Peyer's patch (tissue), 4 donors: ENCODE measurements around the gene GNG10. TPM values are rescaled to one million over a fixed set of nuclear protein-coding genes. Genes with fewer than 3 reads are reported as not detected.

Experiments
- DNase-seq, 3 donors: peaks; one replicate each; pipeline ENCODE4 v3.0.0-alpha.2; 2017 to 2019
- H3K27ac ChIP-seq, 4 donors: fragments of 200-600 bp; sonication (generic); one replicate each; pipeline ENCODE4 v1.5.1; 2016 to 2019
- H3K27me3 ChIP-seq, 2 donors: fragments of 200-600 bp; sonication (generic); one replicate each; pipeline ENCODE4 v1.5.1; 2019
- H3K36me3 ChIP-seq, 3 donors: fragments of 200-600 bp; sonication (generic); one replicate each; pipeline ENCODE4 v1.5.1; 2016 to 2019
- H3K4me1 ChIP-seq, 4 donors: fragments of 200-600 bp; sonication (generic); one replicate each; pipeline ENCODE4 v1.5.1; 2016 to 2019
- H3K4me3 ChIP-seq, 4 donors: fragments of 200-600 bp; sonication (generic); 1 replicate in 3 of 4; 2 replicates in 1 of 4; pipeline ENCODE4 v1.5.1; 2016 to 2019; ENCODE audit warnings: mild to moderate bottlenecking in 1 of 4
- H3K9me3 ChIP-seq, 4 donors: fragments of 200-600 bp; sonication (generic); one replicate each; pipeline ENCODE4 v1.5.1; 2016 to 2019; ENCODE audit warnings: mild to moderate bottlenecking in 1 of 4
- POLR2A ChIP-seq, 2 donors: fragments of 450-650 bp; IDR thresholded peaks; one replicate each; pipeline ENCODE4 v1.5.1; 2017; ENCODE audit warnings: antibody characterized with exemption in 2 of 2, mild to moderate bottlenecking in 2 of 2, moderate library complexity in 2 of 2
- total RNA-seq, 4 donors: library from RNA; depleted of rRNA; stranded (reverse); fragments of >200 nt; gene quantifications; one replicate each; pipeline ENCODE4 v1.1.0, GENCODE V29; 2016
- TF ChIP-seq, protein P1 (sequence below), 6 experiments: fragments of 450-650 bp in 4 of 6; fragments of 200-600 bp in 2 of 6; sonication (generic) in 1 of 6; IDR thresholded peaks; one replicate each; pipeline ENCODE4 v1.5.1; 2017 to 2019; ENCODE audit warnings: antibody characterized with exemption in 6 of 6, mild to moderate bottlenecking in 3 of 6, moderate library complexity in 1 of 6

Gene GNG10
- total RNA-seq, 4 donors from 2014 or later, result 15.8 to 64.4 (median 31.5) TPM

DNA sequence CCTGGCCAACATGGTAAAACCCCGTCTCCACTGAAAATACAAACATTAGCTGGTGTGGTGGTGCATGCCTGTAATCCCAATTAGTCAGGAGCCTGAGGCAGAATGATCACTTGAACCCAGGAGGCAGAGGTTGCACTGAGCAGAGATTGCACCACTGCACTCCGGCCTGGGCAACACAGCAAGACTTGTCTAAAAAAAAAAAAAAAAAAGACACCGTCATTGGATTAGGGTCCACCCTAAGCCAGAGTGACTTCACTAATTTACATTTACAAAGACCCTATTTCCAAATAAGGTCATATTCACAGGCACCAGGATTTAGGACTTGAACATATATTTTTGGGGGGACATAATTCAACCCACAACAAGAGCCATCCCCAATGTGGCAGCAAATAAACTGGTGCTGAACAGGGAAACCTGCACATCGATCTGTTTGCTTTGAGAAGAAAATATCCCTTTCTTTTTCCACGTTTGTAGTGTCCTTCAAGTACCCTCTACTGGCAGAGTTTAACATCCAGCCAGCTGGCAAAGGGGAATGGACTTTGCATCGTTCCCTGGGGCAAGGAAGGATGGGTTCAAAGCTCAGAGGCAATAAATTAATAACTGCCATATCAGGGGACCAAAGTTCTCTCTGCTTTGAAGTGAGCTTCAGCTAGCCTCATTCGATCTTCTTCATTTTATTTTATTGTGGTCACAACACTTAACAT, 34.0 kb upstream of the GNG10 start:
- peak in 1 of 3 donors; percentile 73 for DNase-seq
- H3K36me3 ChIP-seq, result no peaks in the 10 kb centered on the region
- no peak overlapping the region for H3K4me3 ChIP-seq
- H3K27me3 ChIP-seq, result no peaks in the 10 kb centered on the region
- TF ChIP-seq POLR2A (IDR thresholded peaks at IDR 0.05), result peak in 1 of 2 donors; percentile 11
- TF ChIP-seq, protein P1, sequence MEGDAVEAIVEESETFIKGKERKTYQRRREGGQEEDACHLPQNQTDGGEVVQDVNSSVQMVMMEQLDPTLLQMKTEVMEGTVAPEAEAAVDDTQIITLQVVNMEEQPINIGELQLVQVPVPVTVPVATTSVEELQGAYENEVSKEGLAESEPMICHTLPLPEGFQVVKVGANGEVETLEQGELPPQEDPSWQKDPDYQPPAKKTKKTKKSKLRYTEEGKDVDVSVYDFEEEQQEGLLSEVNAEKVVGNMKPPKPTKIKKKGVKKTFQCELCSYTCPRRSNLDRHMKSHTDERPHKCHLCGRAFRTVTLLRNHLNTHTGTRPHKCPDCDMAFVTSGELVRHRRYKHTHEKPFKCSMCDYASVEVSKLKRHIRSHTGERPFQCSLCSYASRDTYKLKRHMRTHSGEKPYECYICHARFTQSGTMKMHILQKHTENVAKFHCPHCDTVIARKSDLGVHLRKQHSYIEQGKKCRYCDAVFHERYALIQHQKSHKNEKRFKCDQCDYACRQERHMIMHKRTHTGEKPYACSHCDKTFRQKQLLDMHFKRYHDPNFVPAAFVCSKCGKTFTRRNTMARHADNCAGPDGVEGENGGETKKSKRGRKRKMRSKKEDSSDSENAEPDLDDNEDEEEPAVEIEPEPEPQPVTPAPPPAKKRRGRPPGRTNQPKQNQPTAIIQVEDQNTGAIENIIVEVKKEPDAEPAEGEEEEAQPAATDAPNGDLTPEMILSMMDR (IDR thresholded peaks at IDR 0.05), result peak in 2 of 6 experiments; percentile 17 to 24
- H3K27ac ChIP-seq, result peak overlapping the region in 3 of 4 donors; percentile 19 to 82 (median 68)
- H3K4me1 ChIP-seq, result peaks cover 0 to 23% (median 5%) of the 10 kb centered on the region in 4 donors
- no peaks in the 10 kb centered on the region for H3K9me3 ChIP-seq

DNA sequence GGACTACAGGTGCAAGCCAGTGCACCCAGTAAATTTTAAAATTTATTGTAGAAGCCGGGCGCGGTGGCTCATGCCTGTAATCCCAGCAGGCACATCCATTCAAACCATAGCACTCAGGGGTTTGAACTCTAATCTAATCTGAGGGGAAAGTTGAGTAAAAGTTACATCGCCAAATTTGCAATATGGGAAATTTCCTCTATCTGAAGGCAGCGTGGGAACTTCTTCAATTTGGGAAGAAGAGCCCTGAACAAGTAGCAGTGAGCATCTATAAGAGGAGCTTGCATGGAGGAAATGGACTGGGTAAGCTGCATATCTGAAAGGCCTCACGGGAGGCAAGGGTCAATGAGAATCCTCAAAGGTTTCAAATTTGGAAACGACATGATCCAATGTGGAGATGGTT, 33.0 kb upstream of the GNG10 start:
- no peak for DNase-seq
- Histone ChIP-seq H3K36me3 (no peaks in the 10 kb centered on the region), H3K27me3 (no peaks in the 10 kb centered on the region), H3K27ac (peak overlapping the region in 2 of 4 donors; percentile 68 to 82), H3K9me3 (no peaks in the 10 kb centered on the region), H3K4me1 (peaks cover 0 to 26% (median 5%) of the 10 kb centered on the region in 4 donors), H3K4me3 (no peak overlapping the region)
- TF ChIP-seq, protein P1 (IDR thresholded peaks at IDR 0.05), result no peak
- no peak for TF ChIP-seq POLR2A (IDR thresholded peaks at IDR 0.05)

DNA sequence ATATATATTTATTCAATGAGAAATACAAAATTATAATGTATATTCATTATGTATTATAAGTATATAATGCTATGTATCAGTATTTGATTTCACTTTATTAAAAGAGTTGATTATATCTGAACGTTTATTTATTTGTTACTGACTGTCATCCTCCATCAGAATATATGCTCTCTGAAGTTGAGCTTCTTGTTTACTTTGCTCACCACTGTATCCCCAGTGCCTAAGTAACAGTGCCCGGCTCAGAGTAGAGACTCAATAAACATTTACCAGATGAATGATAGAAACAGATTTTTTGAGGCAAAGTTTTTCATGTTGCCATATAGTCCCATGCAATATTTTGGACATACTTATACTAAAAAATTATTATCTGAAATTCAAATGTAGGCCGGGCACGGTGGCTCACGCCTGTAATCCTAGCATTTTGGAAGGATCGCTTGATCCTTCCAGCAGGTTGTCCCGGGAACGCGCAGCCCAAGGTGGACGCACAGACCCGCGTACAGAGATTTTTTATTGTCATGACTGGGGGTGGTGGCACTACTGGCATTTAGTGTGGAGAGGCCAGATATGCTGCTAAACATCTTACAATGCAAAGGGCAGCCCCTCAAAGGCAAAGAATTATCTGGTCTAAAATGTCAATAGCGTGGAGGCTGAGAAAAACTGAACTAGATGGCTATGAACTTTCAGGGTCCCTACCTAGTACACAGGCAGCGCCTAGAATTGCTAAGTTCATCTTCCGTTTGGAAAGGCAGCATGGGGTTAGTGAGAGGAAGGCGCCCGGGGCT, 31.0 kb upstream of the GNG10 start:
- peaks cover 0 to 29% (median 5%) of the 10 kb centered on the region in 4 donors for H3K4me1 ChIP-seq
- no peaks in the 10 kb centered on the region for H3K36me3 ChIP-seq
- DNase-seq, result peak in 1 of 3 donors; percentile 17
- no peaks in the 10 kb centered on the region for H3K27me3 ChIP-seq
- H3K4me3 ChIP-seq, result peak overlapping the region; percentile 74 to 99 (median 94)
- H3K9me3 ChIP-seq, result no peaks in the 10 kb centered on the region
- peak overlapping the region; percentile 46 to 95 (median 88) for H3K27ac ChIP-seq
- TF ChIP-seq, protein P1 (IDR thresholded peaks at IDR 0.05), result no peak
- no peak for TF ChIP-seq POLR2A (IDR thresholded peaks at IDR 0.05)

DNA sequence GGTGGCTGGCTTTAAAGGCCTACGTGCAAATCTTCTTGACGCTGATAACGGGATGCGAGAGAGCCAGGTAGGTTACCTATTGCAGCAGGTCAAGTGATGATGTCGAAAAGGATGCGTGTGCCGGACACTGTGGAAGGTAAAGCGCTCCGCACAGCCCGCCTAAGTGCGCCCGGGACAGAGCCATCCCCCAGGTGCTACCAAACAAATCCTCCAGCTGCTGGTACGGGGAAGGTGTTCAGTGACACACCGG, 30.5 kb upstream of the GNG10 start:
- H3K27me3 ChIP-seq, result no peaks in the 10 kb centered on the region
- H3K4me1 ChIP-seq, result peaks cover 0 to 29% (median 5%) of the 10 kb centered on the region in 4 donors
- no peaks in the 10 kb centered on the region for H3K36me3 ChIP-seq
- no peak for DNase-seq
- H3K9me3 ChIP-seq, result no peaks in the 10 kb centered on the region
- peak overlapping the region; percentile 46 to 95 (median 88) for H3K27ac ChIP-seq
- no peak for TF ChIP-seq POLR2A (IDR thresholded peaks at IDR 0.05)
- TF ChIP-seq, protein P1 (IDR thresholded peaks at IDR 0.05), result no peak
- H3K4me3 ChIP-seq, result peak overlapping the region; percentile 74 to 99 (median 94)

DNA sequence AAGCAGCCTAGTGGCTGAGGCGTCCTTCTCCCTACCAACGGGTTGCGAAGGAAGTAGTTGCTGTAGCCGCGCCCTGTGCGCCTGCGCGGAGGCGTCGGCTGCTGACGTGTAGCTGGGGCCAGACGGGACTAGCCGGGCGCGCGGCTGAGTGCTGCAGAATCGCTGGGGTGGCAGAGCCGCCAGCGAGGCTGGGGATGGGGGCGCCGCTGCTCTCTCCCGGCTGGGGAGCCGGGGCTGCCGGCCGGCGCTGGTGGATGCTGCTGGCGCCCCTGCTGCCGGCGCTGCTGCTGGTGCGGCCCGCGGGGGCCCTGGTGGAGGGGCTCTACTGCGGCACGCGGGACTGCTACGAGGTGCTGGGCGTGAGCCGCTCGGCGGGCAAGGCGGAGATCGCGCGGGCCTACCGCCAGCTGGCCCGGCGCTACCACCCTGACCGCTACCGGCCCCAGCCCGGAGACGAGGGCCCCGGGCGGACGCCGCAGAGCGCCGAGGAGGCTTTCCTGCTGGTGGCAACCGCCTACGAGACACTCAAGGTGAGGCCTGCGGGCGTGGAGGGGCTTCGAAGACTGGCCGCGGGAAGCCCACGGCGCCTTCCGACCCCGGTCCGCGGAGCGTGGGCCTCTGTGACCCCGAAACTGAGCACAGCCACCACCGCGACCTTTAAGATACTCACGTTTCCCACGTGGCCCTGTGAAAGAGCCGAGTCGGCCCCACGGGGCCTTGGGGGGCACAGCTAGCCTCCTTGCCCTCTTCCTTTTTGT, 30.0 kb upstream of the GNG10 start, which contains the start of gene DNAJC25:
Gene DNAJC25, plus strand, starts transcription at position 121 of the 758 bp plus-strand sequence. Its CDS starts 74 bp downstream, at position 195.
- TF ChIP-seq, protein P1 (IDR thresholded peaks at IDR 0.05), result no peak
- TF ChIP-seq POLR2A (IDR thresholded peaks at IDR 0.05), result peak; percentile 99 to 100
- Histone ChIP-seq H3K36me3 (no peaks in the 10 kb centered on the region), H3K27me3 (no peaks in the 10 kb centered on the region), H3K27ac (peak within 1 kb of the TSS; percentile 84 to 95 (median 89)), H3K4me3 (peak within 1 kb of the TSS; percentile 74 to 99 (median 94)), H3K9me3 (no peaks in the 10 kb centered on the region), H3K4me1 (peaks cover 0 to 29% (median 5%) of the 10 kb centered on the region in 4 donors)
- DNase-seq, result peak; percentile 94 to 99 (median 97)
